Endothelial cell of umbilical vein (primary cell): ENCODE data around the gene DDX3X.

ENCODE experiments used
- EZH2 ChIP-seq: IDR thresholded peaks from 2 replicates; pipeline ENCODE4 v1.6.1; 2012; ENCODE audit warnings: borderline replicate concordance, low read depth, mild to moderate bottlenecking, moderate library complexity, low read length, inconsistent platforms; ENCODE audit not compliant: severe bottlenecking
- POLR2A ChIP-seq: IDR thresholded peaks from 2 replicates; pipeline ENCODE4 v1.6.1; 2012; ENCODE audit warnings: low read depth, mild to moderate bottlenecking, control low read depth, low read length
- POLR2AphosphoS5 ChIP-seq: IDR thresholded peaks from 2 replicates; pipeline ENCODE4 v1.6.1; 2012; ENCODE audit warnings: low read depth, mild to moderate bottlenecking, control low read depth, low read length, moderate library complexity; ENCODE audit not compliant: insufficient read depth
- TF ChIP-seq, protein P1 (sequence below), 2 donors: IDR thresholded peaks; 1 replicate in 1 of 2; 2 replicates in 1 of 2; pipeline ENCODE4 v1.5.1; 2011; ENCODE audit warnings: low read length in 2 of 2, mild to moderate bottlenecking in 2 of 2, moderate library complexity in 2 of 2, control low read depth in 1 of 2, inconsistent platforms in 1 of 2, low read depth in 1 of 2; ENCODE audit not compliant: insufficient read depth in 1 of 2; ENCODE audit errors: extremely low read depth in 1 of 2

DNA sequence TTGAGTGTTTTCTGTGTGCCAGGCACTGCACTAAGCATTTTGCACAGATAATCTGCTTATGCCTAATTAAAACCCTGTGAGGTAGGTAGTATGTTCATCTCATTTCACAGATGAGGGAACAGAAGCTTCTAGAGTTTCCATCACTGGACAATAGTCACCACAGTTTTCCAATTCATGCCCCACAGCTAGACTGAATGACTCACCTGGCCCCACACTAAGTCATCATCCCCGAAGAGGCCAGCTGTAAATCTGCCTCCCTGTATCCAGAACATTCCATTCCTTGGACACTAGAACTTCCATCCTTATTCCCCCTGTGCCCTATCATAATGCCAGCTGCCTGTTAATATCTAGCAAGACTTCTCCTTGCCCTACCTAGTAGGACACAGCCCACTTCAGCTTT is 72.2 kb downstream of the DDX3X start:
- TF ChIP-seq, protein P1, sequence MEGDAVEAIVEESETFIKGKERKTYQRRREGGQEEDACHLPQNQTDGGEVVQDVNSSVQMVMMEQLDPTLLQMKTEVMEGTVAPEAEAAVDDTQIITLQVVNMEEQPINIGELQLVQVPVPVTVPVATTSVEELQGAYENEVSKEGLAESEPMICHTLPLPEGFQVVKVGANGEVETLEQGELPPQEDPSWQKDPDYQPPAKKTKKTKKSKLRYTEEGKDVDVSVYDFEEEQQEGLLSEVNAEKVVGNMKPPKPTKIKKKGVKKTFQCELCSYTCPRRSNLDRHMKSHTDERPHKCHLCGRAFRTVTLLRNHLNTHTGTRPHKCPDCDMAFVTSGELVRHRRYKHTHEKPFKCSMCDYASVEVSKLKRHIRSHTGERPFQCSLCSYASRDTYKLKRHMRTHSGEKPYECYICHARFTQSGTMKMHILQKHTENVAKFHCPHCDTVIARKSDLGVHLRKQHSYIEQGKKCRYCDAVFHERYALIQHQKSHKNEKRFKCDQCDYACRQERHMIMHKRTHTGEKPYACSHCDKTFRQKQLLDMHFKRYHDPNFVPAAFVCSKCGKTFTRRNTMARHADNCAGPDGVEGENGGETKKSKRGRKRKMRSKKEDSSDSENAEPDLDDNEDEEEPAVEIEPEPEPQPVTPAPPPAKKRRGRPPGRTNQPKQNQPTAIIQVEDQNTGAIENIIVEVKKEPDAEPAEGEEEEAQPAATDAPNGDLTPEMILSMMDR (IDR thresholded peaks at IDR 0.05; ENCODE audit: extremely low read depth in 1 of 2, insufficient read depth in 1 of 2, low read depth in 1 of 2, low read length in 2 of 2): no peak
- TF ChIP-seq EZH2 (no peak), POLR2A (no peak), POLR2AphosphoS5 (no peak)
